ENCODE data around the gene DCBLD1.

- TF ChIP-seq CTCF (conservative IDR thresholded peaks at IDR 0.05; ENCODE audit: low read depth, low read length) (no peak), POLR2A (IDR thresholded peaks at IDR 0.05; ENCODE audit: low read depth, low read length) (no peak), ELK1 (IDR thresholded peaks at IDR 0.05; ENCODE audit: borderline replicate concordance, low read depth, low read length) (no peak), FOS (IDR thresholded peaks at IDR 0.05; ENCODE audit: low read depth, low read length) (no peak), RAD21 (IDR thresholded peaks at IDR 0.05; ENCODE audit: low read length) (no peak), SMC3 (IDR thresholded peaks at IDR 0.05; ENCODE audit: low read depth, low read length) (no peak), CEBPB (IDR thresholded peaks at IDR 0.05; ENCODE audit: low read depth, low read length) (no peak), RFX5 (IDR thresholded peaks at IDR 0.05; ENCODE audit: low read depth, low read length) (no peak)
Measured at GRCh38 chr6:117465691-117466090, 16.8 kb upstream of the DCBLD1 start.
